Activated naive CD8-positive, alpha-beta T cell treated with anti-CD3 and anti-CD28 coated beads, Interleukin-2, amount 10 ng/mL, durations not matched to agents 7 days and 5 days (primary cell): ENCODE data around the gene CEP350. TPM values are rescaled to one million over a fixed set of nuclear protein-coding genes. Genes with fewer than 3 reads are reported as not detected.

Experiments used
- ATAC-seq: fragments of 150-1000 bp; cut with Tn5 transposase; one replicate; pipeline ENCODE4 v1.10.0; 2021; ENCODE audit warnings: low read depth, moderate library complexity
- POLR2A ChIA-PET: fragments of 350-600 bp; sonication (Branson Sonifier 250); formaldehyde crosslinking; loops from one replicate; lab custom pipeline; 2021; ENCODE audit warnings: antibody characterized with exemption; lab: Charles Lee
- DNase-seq: peaks from one replicate; pipeline ENCODE4 v3.0.0; 2021
- H3K27ac Mint-ChIP-seq: one replicate; pipeline ENCODE4 v1.8.0; 2022; ENCODE audit warnings: mild to moderate bottlenecking, mixed read lengths
- H3K27me3 Mint-ChIP-seq: one replicate; pipeline ENCODE4 v1.8.0; 2022; ENCODE audit warnings: mild to moderate bottlenecking, moderate library complexity, mixed read lengths
- H3K36me3 Mint-ChIP-seq: one replicate; pipeline ENCODE4 v1.8.0; 2021; ENCODE audit warnings: mild to moderate bottlenecking, mixed read lengths
- H3K4me1 Mint-ChIP-seq: one replicate; pipeline ENCODE4 v1.8.0; 2021; ENCODE audit warnings: mixed read lengths
- H3K4me3 Mint-ChIP-seq: one replicate; pipeline ENCODE4 v1.8.0; 2022; ENCODE audit warnings: mild to moderate bottlenecking, moderate library complexity, mixed read lengths
- H3K9me3 Mint-ChIP-seq: one replicate; pipeline ENCODE4 v1.8.0; 2021; ENCODE audit warnings: mixed read lengths
- total RNA-seq, 2 experiments: library from RNA; stranded (reverse); gene quantifications; one replicate each; pipeline ENCODE4 v1.2.3, GENCODE V29; 2021

CEP350 gene
- total RNA-seq, 2 experiments from 2014 or later, result 63.4 to 73.6 TPM

GRCh38 chr1:179929955-179930798 is 24.4 kb upstream of the CEP350 start:
- no peaks in the 10 kb centered on the region for H3K36me3 Mint-ChIP-seq
- H3K4me1 Mint-ChIP-seq, result no peaks in the 10 kb centered on the region
- no peaks in the 10 kb centered on the region for H3K9me3 Mint-ChIP-seq
- H3K27me3 Mint-ChIP-seq, result peaks cover 18% of the 10 kb centered on the region
- H3K27ac Mint-ChIP-seq, result no peak overlapping the region
- DNase-seq (no peak), ATAC-seq (no peak)
- POLR2A ChIA-PET, result interaction anchor here (0.6 kb wide), 1 partner anchor 24 kb away, joined by 3 read pairs; the partner anchor contains the start of gene CEP350
- no peak overlapping the region for H3K4me3 Mint-ChIP-seq

- Mint-ChIP-seq H3K36me3 (no peaks in the 10 kb centered on the region), H3K9me3 (no peaks in the 10 kb centered on the region), H3K4me1 (no peaks in the 10 kb centered on the region), H3K27me3 (peaks cover 20% of the 10 kb centered on the region), H3K4me3 (no peak overlapping the region), H3K27ac (no peak overlapping the region)
- POLR2A ChIA-PET, result no interaction called here
- ATAC-seq (no peak), DNase-seq (no peak)
These were observed 23.7 kb upstream of the CEP350 start for GRCh38 chr1:179930867-179931266.

GRCh38 chr1:179933219-179933618 is 21.4 kb upstream of the CEP350 start:
- ATAC-seq (no peak), DNase-seq (no peak)
- no peak overlapping the region for H3K27ac Mint-ChIP-seq
- POLR2A ChIA-PET, result no interaction called here
- no peaks in the 10 kb centered on the region for H3K36me3 Mint-ChIP-seq
- no peak overlapping the region for H3K4me3 Mint-ChIP-seq
- H3K4me1 Mint-ChIP-seq, result no peaks in the 10 kb centered on the region
- peaks cover 23% of the 10 kb centered on the region for H3K27me3 Mint-ChIP-seq
- H3K9me3 Mint-ChIP-seq, result no peaks in the 10 kb centered on the region

- POLR2A ChIA-PET, result no interaction called here
- DNase-seq (no peak), ATAC-seq (no peak)
- H3K9me3 Mint-ChIP-seq, result no peaks in the 10 kb centered on the region
- H3K27me3 Mint-ChIP-seq, result peaks cover 29% of the 10 kb centered on the region
- H3K27ac Mint-ChIP-seq, result no peak overlapping the region
- no peak overlapping the region for H3K4me3 Mint-ChIP-seq
- no peaks in the 10 kb centered on the region for H3K4me1 Mint-ChIP-seq
- no peaks in the 10 kb centered on the region for H3K36me3 Mint-ChIP-seq
These were observed 18.6 kb upstream of the CEP350 start for GRCh38 chr1:179935909-179936496.

GRCh38 chr1:179937668-179938254 is 16.8 kb upstream of the CEP350 start:
- Mint-ChIP-seq H3K36me3 (no peaks in the 10 kb centered on the region), H3K9me3 (no peaks in the 10 kb centered on the region), H3K4me1 (no peaks in the 10 kb centered on the region), H3K27me3 (peaks cover 25% of the 10 kb centered on the region), H3K4me3 (no peak overlapping the region), H3K27ac (no peak overlapping the region)
- POLR2A ChIA-PET, result no interaction called here
- DNase-seq (no peak), ATAC-seq (no peak)

- no peak for ATAC-seq
- POLR2A ChIA-PET, result no interaction called here
- peaks cover 23% of the 10 kb centered on the region for H3K27me3 Mint-ChIP-seq
- no peak overlapping the region for H3K27ac Mint-ChIP-seq
- H3K9me3 Mint-ChIP-seq, result no peaks in the 10 kb centered on the region
- H3K4me3 Mint-ChIP-seq, result no peak overlapping the region
- H3K36me3 Mint-ChIP-seq, result no peaks in the 10 kb centered on the region
- H3K4me1 Mint-ChIP-seq, result no peaks in the 10 kb centered on the region
- no peak for DNase-seq
These were observed 15.9 kb upstream of the CEP350 start for GRCh38 chr1:179938752-179939151.

GRCh38 chr1:179939941-179940340 is 14.7 kb upstream of the CEP350 start:
- no peaks in the 10 kb centered on the region for H3K9me3 Mint-ChIP-seq
- peaks cover 20% of the 10 kb centered on the region for H3K27me3 Mint-ChIP-seq
- ATAC-seq (no peak), DNase-seq (no peak)
- POLR2A ChIA-PET, result no interaction called here
- no peak overlapping the region for H3K4me3 Mint-ChIP-seq
- no peaks in the 10 kb centered on the region for H3K4me1 Mint-ChIP-seq
- H3K36me3 Mint-ChIP-seq, result no peaks in the 10 kb centered on the region
- no peak overlapping the region for H3K27ac Mint-ChIP-seq

- Mint-ChIP-seq H3K4me1 (no peaks in the 10 kb centered on the region), H3K27ac (no peak overlapping the region), H3K4me3 (no peak overlapping the region), H3K9me3 (no peaks in the 10 kb centered on the region), H3K27me3 (peaks cover 21% of the 10 kb centered on the region), H3K36me3 (no peaks in the 10 kb centered on the region)
- POLR2A ChIA-PET, result no interaction called here
- DNase-seq (no peak), ATAC-seq (no peak)
These were observed 13.2 kb upstream of the CEP350 start for GRCh38 chr1:179941454-179941853.

GRCh38 chr1:179950651-179951050 is 4.0 kb upstream of the CEP350 start:
- no peaks in the 10 kb centered on the region for H3K9me3 Mint-ChIP-seq
- no peak for DNase-seq
- POLR2A ChIA-PET, result no interaction called here
- no peak overlapping the region for H3K4me3 Mint-ChIP-seq
- H3K36me3 Mint-ChIP-seq, result peaks cover 2% of the 10 kb centered on the region
- peaks cover 17% of the 10 kb centered on the region for H3K4me1 Mint-ChIP-seq
- no peak for ATAC-seq
- no peak overlapping the region for H3K27ac Mint-ChIP-seq
- H3K27me3 Mint-ChIP-seq, result peaks cover 6% of the 10 kb centered on the region

- POLR2A ChIA-PET, result interaction anchor here (4.9 kb wide), 1 partner anchor 68 kb away, joined by 86 read pairs; the partner anchor contains the start of gene TOR1AIP1
- ATAC-seq, result no peak
- DNase-seq, result no peak
- peak overlapping the region; percentile 98 for H3K27ac Mint-ChIP-seq
- H3K4me1 Mint-ChIP-seq, result peaks cover 24% of the 10 kb centered on the region
- H3K36me3 Mint-ChIP-seq, result peaks cover 2% of the 10 kb centered on the region
- H3K4me3 Mint-ChIP-seq, result no peak overlapping the region
- H3K27me3 Mint-ChIP-seq, result peaks cover 3% of the 10 kb centered on the region
- no peaks in the 10 kb centered on the region for H3K9me3 Mint-ChIP-seq
These were observed 3.0 kb upstream of the CEP350 start for GRCh38 chr1:179951383-179952144.

- no peaks in the 10 kb centered on the region for H3K9me3 Mint-ChIP-seq
- H3K27ac Mint-ChIP-seq, result peak overlapping the region; percentile 98
- peaks cover 3% of the 10 kb centered on the region for H3K27me3 Mint-ChIP-seq
- H3K4me1 Mint-ChIP-seq, result peaks cover 28% of the 10 kb centered on the region
- DNase-seq (no peak), ATAC-seq (no peak)
- H3K4me3 Mint-ChIP-seq, result peak overlapping the region; percentile 18
- POLR2A ChIA-PET, result interaction anchor here (4.9 kb wide), 1 partner anchor 69 kb away, joined by 86 read pairs; the partner anchor contains the start of gene TOR1AIP1
- H3K36me3 Mint-ChIP-seq, result peaks cover 2% of the 10 kb centered on the region
These were observed 2.4 kb upstream of the CEP350 start for GRCh38 chr1:179952186-179952585.

- POLR2A ChIA-PET, result interaction anchor here (0.7 to 4.9 kb wide), 8 partner anchors 24 to 201 kb away, joined by 3 to 86 read pairs (median 4); partner anchors contain the start of genes QSOX1, TOR1AIP1 and TOR1AIP2
- peaks cover 2% of the 10 kb centered on the region for H3K27me3 Mint-ChIP-seq
- DNase-seq, result peak; percentile 42
- H3K9me3 Mint-ChIP-seq, result no peaks in the 10 kb centered on the region
- H3K36me3 Mint-ChIP-seq, result peaks cover 5% of the 10 kb centered on the region
- H3K4me3 Mint-ChIP-seq, result peak overlapping the region; percentile 86
- ATAC-seq, result peak; percentile 4
- peaks cover 32% of the 10 kb centered on the region for H3K4me1 Mint-ChIP-seq
- H3K27ac Mint-ChIP-seq, result peak overlapping the region; percentile 98
These were observed 577 bp upstream of the CEP350 start for GRCh38 chr1:179953974-179954492.
